Glutamatergic neuron (in vitro differentiated cells): Measurements from ENCODE around the gene GMDS. TPM values are rescaled to one million over a fixed set of nuclear protein-coding genes. Genes with fewer than 3 reads are reported as not detected.

Experiments used
- DNase-seq: peaks from one replicate; pipeline ENCODE4 v3.0.0; 2022
- H3K27ac Mint-ChIP-seq: one replicate; pipeline ENCODE4 v1.8.0; 2020; ENCODE audit warnings: mild to moderate bottlenecking, mixed read lengths, inconsistent platforms; ENCODE audit not compliant: unreplicated experiment
- H3K27me3 Mint-ChIP-seq: one replicate; pipeline ENCODE4 v1.8.0; 2020; ENCODE audit warnings: mild to moderate bottlenecking, moderate library complexity, mixed read lengths, inconsistent platforms; ENCODE audit not compliant: unreplicated experiment
- H3K36me3 Mint-ChIP-seq: one replicate; pipeline ENCODE4 v1.8.0; 2020; ENCODE audit warnings: mild to moderate bottlenecking, mixed read lengths, inconsistent platforms; ENCODE audit not compliant: unreplicated experiment
- H3K4me1 Mint-ChIP-seq: one replicate; pipeline ENCODE4 v1.8.0; 2020; ENCODE audit warnings: mild to moderate bottlenecking, low read depth, mixed read lengths, inconsistent platforms; ENCODE audit not compliant: unreplicated experiment
- H3K4me3 Mint-ChIP-seq: one replicate; pipeline ENCODE4 v1.8.0; 2020; ENCODE audit warnings: mild to moderate bottlenecking, mixed read lengths, inconsistent platforms; ENCODE audit not compliant: unreplicated experiment
- H3K9me3 Mint-ChIP-seq: one replicate; pipeline ENCODE4 v1.8.0; 2020; ENCODE audit warnings: mild to moderate bottlenecking, moderate library complexity, mixed read lengths, inconsistent platforms; ENCODE audit not compliant: unreplicated experiment
- long read RNA-seq: library from polyadenylated mRNA; unstranded; transcript quantifications from one replicate; pipeline ENCODE4 v2.0.0, GENCODE V29; 2020; ENCODE audit not compliant: unreplicated experiment
- total RNA-seq: library from RNA; stranded (reverse); fragmentation: NEBNext Ultra II Directional; extraction: Animal tissue kit (Norgen Biotek cat#: 25700); gene quantifications from one replicate; pipeline ENCODE4 v1.2.1, GENCODE V29; 2021; ENCODE audit not compliant: unreplicated experiment
- TF ChIP-seq, protein P1 (sequence below): fragments of 200-600 bp; sonication (generic); IDR thresholded peaks from one replicate; pipeline ENCODE4 v1.5.0; 2021; ENCODE audit not compliant: partially characterized antibody, unreplicated experiment

The GMDS gene
- total RNA-seq = 8.9 TPM
- long read RNA-seq, transcript GMDS-202 (11 exons, 1,752 nt) = major isoform, 13 of 15 reads
- long read RNA-seq, partial matches to known transcripts = 1 of 15 reads
- long read RNA-seq, other reads (novel, unspliced or antisense) = 1 of 15 reads

DNA sequence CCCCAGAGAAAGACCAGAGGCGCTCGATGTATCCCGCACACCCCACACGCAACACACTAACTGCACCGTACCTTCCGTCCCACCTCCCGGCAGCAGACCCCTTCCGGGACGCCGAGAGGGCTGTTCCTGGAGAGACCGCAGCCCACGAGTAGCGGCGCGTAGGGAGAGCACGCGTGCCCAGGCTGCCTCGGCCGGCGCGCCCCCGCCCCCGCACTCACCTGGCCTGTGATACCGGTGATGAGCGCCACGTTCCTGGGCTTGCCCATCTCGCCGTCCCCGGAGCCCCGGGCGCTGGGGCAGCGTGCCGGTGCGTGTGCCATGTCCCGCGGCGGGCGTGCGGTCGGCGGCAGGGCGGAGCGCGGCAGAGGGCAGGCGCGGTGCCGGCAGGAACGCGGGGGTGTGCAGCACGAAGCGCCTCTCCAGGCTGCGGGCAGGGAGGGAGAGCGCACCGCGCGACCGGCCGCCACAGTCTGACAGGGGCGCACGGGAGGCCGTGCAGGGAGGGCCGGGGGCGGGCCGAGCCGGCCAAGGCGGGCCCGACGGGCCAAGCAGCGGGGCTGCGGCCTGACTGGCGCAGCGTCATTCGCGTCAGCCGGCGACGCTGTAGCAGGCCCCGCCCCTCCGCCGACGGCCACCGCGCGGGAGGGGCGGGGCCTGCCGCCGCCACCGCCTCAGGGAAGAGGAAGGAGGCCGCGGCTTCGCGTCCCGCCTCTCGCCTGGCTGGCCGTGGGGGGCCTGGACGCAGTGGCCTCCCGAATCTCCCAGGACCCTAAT, at the start of gene GMDS:
Gene GMDS (minus strand): TSS at position 503 of the 774 bp plus-strand sequence.
- H3K4me1 Mint-ChIP-seq = peaks cover 10% of the 10 kb centered on the region
- peak; percentile 87 for DNase-seq
- peak within 1 kb of the TSS; percentile 93 for H3K4me3 Mint-ChIP-seq
- H3K36me3 Mint-ChIP-seq = no peaks in the 10 kb centered on the region
- TF ChIP-seq, protein P1, sequence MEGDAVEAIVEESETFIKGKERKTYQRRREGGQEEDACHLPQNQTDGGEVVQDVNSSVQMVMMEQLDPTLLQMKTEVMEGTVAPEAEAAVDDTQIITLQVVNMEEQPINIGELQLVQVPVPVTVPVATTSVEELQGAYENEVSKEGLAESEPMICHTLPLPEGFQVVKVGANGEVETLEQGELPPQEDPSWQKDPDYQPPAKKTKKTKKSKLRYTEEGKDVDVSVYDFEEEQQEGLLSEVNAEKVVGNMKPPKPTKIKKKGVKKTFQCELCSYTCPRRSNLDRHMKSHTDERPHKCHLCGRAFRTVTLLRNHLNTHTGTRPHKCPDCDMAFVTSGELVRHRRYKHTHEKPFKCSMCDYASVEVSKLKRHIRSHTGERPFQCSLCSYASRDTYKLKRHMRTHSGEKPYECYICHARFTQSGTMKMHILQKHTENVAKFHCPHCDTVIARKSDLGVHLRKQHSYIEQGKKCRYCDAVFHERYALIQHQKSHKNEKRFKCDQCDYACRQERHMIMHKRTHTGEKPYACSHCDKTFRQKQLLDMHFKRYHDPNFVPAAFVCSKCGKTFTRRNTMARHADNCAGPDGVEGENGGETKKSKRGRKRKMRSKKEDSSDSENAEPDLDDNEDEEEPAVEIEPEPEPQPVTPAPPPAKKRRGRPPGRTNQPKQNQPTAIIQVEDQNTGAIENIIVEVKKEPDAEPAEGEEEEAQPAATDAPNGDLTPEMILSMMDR = no peak
- H3K27me3 Mint-ChIP-seq = peaks cover 8% of the 10 kb centered on the region
- peaks cover 9% of the 10 kb centered on the region for H3K9me3 Mint-ChIP-seq
- peak within 1 kb of the TSS; percentile 72 for H3K27ac Mint-ChIP-seq

- Mint-ChIP-seq H3K27me3 (peaks cover 4% of the 10 kb centered on the region), H3K36me3 (peaks cover 13% of the 10 kb centered on the region), H3K27ac (no peak overlapping the region), H3K4me1 (no peaks in the 10 kb centered on the region), H3K9me3 (peaks cover 4% of the 10 kb centered on the region), H3K4me3 (no peak overlapping the region)
- TF ChIP-seq, protein P1 = no peak
- DNase-seq = no peak
Measured at GRCh38 chr6:2285510-2285909, 40.1 kb upstream of the GMDS start.

- no peak overlapping the region for H3K27ac Mint-ChIP-seq
- no peak for DNase-seq
- H3K4me3 Mint-ChIP-seq = no peak overlapping the region
- H3K36me3 Mint-ChIP-seq = peaks cover 21% of the 10 kb centered on the region
- no peaks in the 10 kb centered on the region for H3K27me3 Mint-ChIP-seq
- peaks cover 4% of the 10 kb centered on the region for H3K9me3 Mint-ChIP-seq
- H3K4me1 Mint-ChIP-seq = no peaks in the 10 kb centered on the region
- TF ChIP-seq, protein P1 = no peak
Measured at GRCh38 chr6:2275892-2276242, 30.5 kb upstream of the GMDS start.

DNA sequence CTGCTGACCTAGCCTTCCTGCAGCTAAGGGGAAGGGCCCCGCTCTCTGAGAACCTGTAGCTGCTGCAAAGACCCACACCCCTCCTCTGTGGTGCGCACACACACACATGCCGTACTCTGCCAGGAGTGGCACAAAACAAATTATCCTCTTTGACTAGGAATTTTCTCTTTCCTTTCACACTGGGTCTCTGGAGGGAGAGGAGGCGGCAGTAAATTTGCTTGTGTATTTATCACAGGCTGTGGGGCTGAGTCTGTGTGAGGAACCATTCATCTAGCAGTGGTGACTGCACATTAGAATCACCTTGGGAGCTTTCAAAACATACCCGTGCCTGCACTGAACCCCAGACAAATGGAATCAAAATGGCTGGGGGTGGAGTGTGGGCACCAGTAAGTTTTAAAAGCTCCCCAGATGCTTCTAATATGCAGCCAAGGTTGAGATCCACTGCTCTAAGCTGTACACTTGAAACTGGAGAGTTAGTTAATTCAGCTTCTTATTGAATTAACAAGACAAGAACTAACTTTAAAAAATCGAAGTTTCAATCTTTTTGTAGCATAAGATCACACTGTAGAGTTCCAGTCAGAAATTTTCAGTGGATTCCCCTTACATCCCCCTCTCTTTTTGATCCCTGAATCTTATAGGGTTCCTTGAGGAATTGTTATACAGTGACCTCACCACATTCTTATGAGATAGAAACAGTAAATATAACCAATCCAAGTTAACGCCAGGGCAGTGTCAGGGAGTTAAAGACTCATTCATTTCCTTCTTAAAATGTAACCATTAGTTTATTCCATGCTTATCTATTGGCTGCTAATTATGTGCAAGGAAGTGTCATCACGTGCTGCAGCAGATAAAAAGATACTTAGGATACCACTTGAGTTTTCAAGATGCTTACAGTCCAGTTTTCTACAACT, 29.8 kb upstream of the GMDS start:
- Mint-ChIP-seq H3K36me3 (peaks cover 16% of the 10 kb centered on the region), H3K27ac (no peak overlapping the region)

More for the DNA sequence above, 29.8 kb upstream of the GMDS start:
- peaks cover 4% of the 10 kb centered on the region for H3K9me3 Mint-ChIP-seq
- no peaks in the 10 kb centered on the region for H3K27me3 Mint-ChIP-seq
- no peak overlapping the region for H3K4me3 Mint-ChIP-seq
- TF ChIP-seq, protein P1 = no peak
- H3K4me1 Mint-ChIP-seq = no peaks in the 10 kb centered on the region
- DNase-seq = no peak
